HEK293 (cell line): ENCODE data around the gene ACKR1.

ENCODE experiments used
- CTCF ChIA-PET: fragments of 350-600 bp; formaldehyde crosslinking; extraction: SDS; loops from one replicate; lab custom pipeline; 2021; ENCODE audit warnings: antibody characterized with exemption; lab: Yijun Ruan, JAX
- POLR2A ChIA-PET: fragments of 300-600 bp; formaldehyde crosslinking; extraction: SDS; loops from one replicate; lab custom pipeline; 2020; ENCODE audit warnings: antibody characterized with exemption, inconsistent platforms; lab: Yijun Ruan, JAX
- H3K27ac ChIP-seq: fragments of 200-500 bp; sonication (Bioruptor generic); 2 replicates; pipeline ENCODE4 v1.5.1; 2014; ENCODE audit warnings: low read depth, low read length, control low read depth, inconsistent platforms; ENCODE audit errors: extremely low read depth
- H3K36me3 ChIP-seq, 2 experiments: fragments of 200-500 bp in 1 of 2; sonication (Bioruptor generic) in 1 of 2; 1 replicate in 1 of 2; 2 replicates in 1 of 2; pipeline ENCODE4 v1.5.1; 2014 to 2017; ENCODE audit warnings: inconsistent platforms in 2 of 2, low read length in 2 of 2; ENCODE audit not compliant: control insufficient read depth in 2 of 2, insufficient read depth in 1 of 2
- H3K4me1 ChIP-seq: fragments of 200-500 bp; sonication (Bioruptor generic); 2 replicates; pipeline ENCODE4 v1.5.1; 2014; ENCODE audit warnings: mild to moderate bottlenecking, low read length, inconsistent platforms; ENCODE audit not compliant: control insufficient read depth, insufficient read depth
- H3K4me3 ChIP-seq: 2 replicates; pipeline ENCODE4 v1.5.1; 2011; ENCODE audit warnings: low read depth, mild to moderate bottlenecking, control low read depth, low read length, moderate library complexity
- H3K9me3 ChIP-seq: fragments of 200-500 bp; sonication (Bioruptor generic); 2 replicates; pipeline ENCODE4 v1.5.1; 2014; ENCODE audit warnings: low read depth, low read length, inconsistent platforms; ENCODE audit not compliant: control insufficient read depth, insufficient read depth
- EGR2 ChIP-seq: fragments of 450-650 bp; formaldehyde crosslinking; IDR thresholded peaks from 2 replicates; pipeline ENCODE4 v1.5.1; 2016; ENCODE audit warnings: low read depth, missing biosample characterization, missing genetic modification characterization
- KLF10 ChIP-seq: fragments of 450-650 bp; IDR thresholded peaks from 2 replicates; pipeline ENCODE4 v1.5.1; 2018; ENCODE audit warnings: missing biosample characterization, mild to moderate bottlenecking, missing genetic modification characterization
- MZF1 ChIP-seq: fragments of 450-650 bp; formaldehyde crosslinking; IDR thresholded peaks from 2 replicates; pipeline ENCODE4 v1.5.1; 2017; ENCODE audit warnings: missing biosample characterization, missing genetic modification characterization, borderline replicate concordance
- ZEB2 ChIP-seq: fragments of 450-650 bp; formaldehyde crosslinking; IDR thresholded peaks from 2 replicates; pipeline ENCODE4 v1.5.1; 2016; ENCODE audit warnings: missing biosample characterization, missing genetic modification characterization
- ZNF132 ChIP-seq: fragments of 450-650 bp; formaldehyde crosslinking; IDR thresholded peaks from 2 replicates; pipeline ENCODE4 v1.5.1; 2017; ENCODE audit warnings: missing biosample characterization, missing genetic modification characterization, borderline replicate concordance
- ZNF155 ChIP-seq: fragments of 450-650 bp; formaldehyde crosslinking; IDR thresholded peaks from 2 replicates; pipeline ENCODE4 v1.5.1; 2016; ENCODE audit warnings: missing biosample characterization, missing genetic modification characterization
- ZNF23 ChIP-seq: fragments of 450-650 bp; formaldehyde crosslinking; IDR thresholded peaks from 2 replicates; pipeline ENCODE4 v1.5.1; 2016; ENCODE audit warnings: missing biosample characterization, missing genetic modification characterization, borderline replicate concordance
- ZNF280D ChIP-seq: fragments of 450-650 bp; formaldehyde crosslinking; IDR thresholded peaks from 2 replicates; pipeline ENCODE4 v1.5.1; 2016; ENCODE audit warnings: missing biosample characterization, missing genetic modification characterization
- ZNF292 ChIP-seq: fragments of 450-650 bp; formaldehyde crosslinking; IDR thresholded peaks from 2 replicates; pipeline ENCODE4 v1.5.1; 2016; ENCODE audit warnings: low read depth, missing biosample characterization, missing genetic modification characterization, borderline replicate concordance
- ZNF394 ChIP-seq: fragments of 450-650 bp; formaldehyde crosslinking; IDR thresholded peaks from 2 replicates; pipeline ENCODE4 v1.5.1; 2016; ENCODE audit warnings: missing biosample characterization, missing genetic modification characterization, mild to moderate bottlenecking, moderate library complexity, borderline replicate concordance
- ZNF449 ChIP-seq: fragments of 450-650 bp; formaldehyde crosslinking; IDR thresholded peaks from 2 replicates; pipeline ENCODE4 v1.5.1; 2017; ENCODE audit warnings: missing biosample characterization, mild to moderate bottlenecking, missing genetic modification characterization, moderate library complexity
- ZNF501 ChIP-seq: fragments of 450-650 bp; formaldehyde crosslinking; IDR thresholded peaks from 2 replicates; pipeline ENCODE4 v1.5.1; 2016; ENCODE audit warnings: missing biosample characterization, missing genetic modification characterization
- ZNF518A ChIP-seq: fragments of 450-650 bp; formaldehyde crosslinking; conservative IDR thresholded peaks from 2 replicates; pipeline ENCODE4 v1.5.1; 2016; ENCODE audit warnings: low read depth, missing biosample characterization, missing genetic modification characterization
- ZNF544 ChIP-seq: fragments of 450-650 bp; formaldehyde crosslinking; IDR thresholded peaks from 2 replicates; pipeline ENCODE4 v1.5.0; 2017; ENCODE audit warnings: missing biosample characterization, missing genetic modification characterization
- ZNF658 ChIP-seq: fragments of 450-650 bp; formaldehyde crosslinking; IDR thresholded peaks from 2 replicates; pipeline ENCODE4; 2016; ENCODE audit warnings: missing biosample characterization, missing genetic modification characterization
- ZNF701 ChIP-seq: fragments of 450-650 bp; formaldehyde crosslinking; IDR thresholded peaks from 2 replicates; pipeline ENCODE4 v1.5.1; 2016; ENCODE audit warnings: missing biosample characterization, missing genetic modification characterization
- ZNF76 ChIP-seq: fragments of 450-650 bp; formaldehyde crosslinking; IDR thresholded peaks from 2 replicates; pipeline ENCODE4; 2016; ENCODE audit warnings: low read depth, missing biosample characterization, missing genetic modification characterization, borderline replicate concordance
- ZSCAN5A ChIP-seq: fragments of 450-650 bp; formaldehyde crosslinking; IDR thresholded peaks from 2 replicates; pipeline ENCODE4 v1.5.1; 2016; ENCODE audit warnings: missing biosample characterization, missing genetic modification characterization

The ACKR1 gene

GRCh38 chr1:159248311-159248710 lies 43.6 kb downstream of the ACKR1 start:
- ChIA-PET CTCF (interaction anchor here (0.7 kb wide), 1 partner anchor 550 kb away, joined by 3 read pairs; no protein-coding TSS in a partner anchor), POLR2A (no interaction called here)
- no peaks in the 10 kb centered on the region for H3K9me3 ChIP-seq
- no peaks in the 10 kb centered on the region for H3K4me1 ChIP-seq
- no peak for TF ChIP-seq ZNF544
- no peak for TF ChIP-seq MZF1 (tag by site-specific recombination)
- no peak for TF ChIP-seq ZNF292 (tag by site-specific recombination)
- no peak for TF ChIP-seq ZNF394
- TF ChIP-seq ZNF23 (tag by site-specific recombination) = no peak
- TF ChIP-seq ZNF501 (tag by site-specific recombination) = no peak
- TF ChIP-seq EGR2 (tag by site-specific recombination) = no peak
- no peak for TF ChIP-seq ZNF518A (tag by site-specific recombination)
- TF ChIP-seq ZNF449 (tag by site-specific recombination) = no peak
- no peak for TF ChIP-seq ZEB2 (tag by site-specific recombination)
- no peak for TF ChIP-seq ZNF658 (tag by site-specific recombination)
- TF ChIP-seq KLF10 (tag by site-specific recombination) = no peak
- TF ChIP-seq ZNF76 (tag by site-specific recombination) = no peak
- no peak for TF ChIP-seq ZNF155 (tag by site-specific recombination)
- TF ChIP-seq ZNF280D = no peak
- no peak for TF ChIP-seq ZNF701 (tag by site-specific recombination)
- TF ChIP-seq ZSCAN5A (tag by site-specific recombination) = no peak
- no peak for TF ChIP-seq ZNF132 (tag by site-specific recombination)
- H3K36me3 ChIP-seq = no peaks in the 10 kb centered on the region
- no peak overlapping the region for H3K27ac ChIP-seq
- no peak overlapping the region for H3K4me3 ChIP-seq
